ENCODE data around the gene NTMT1. TPM values are rescaled to one million over a fixed set of nuclear protein-coding genes. Genes with fewer than 3 reads are reported as not detected.
"Not testable (repeated sequence)": the region's sequence is repeated elsewhere in the genome, so short reads cannot be mapped to it uniquely, and the experiment has no call there.

The NTMT1 gene
- total RNA-seq, 1 donor: 18.9 TPM

GRCh38 chr9:129649726-129650679 lies 24.0 kb downstream of the NTMT1 start:
- DNase-seq (ENCODE audit: low read depth in 2 of 3, low spot score in 2 of 3): no peak

DNA sequence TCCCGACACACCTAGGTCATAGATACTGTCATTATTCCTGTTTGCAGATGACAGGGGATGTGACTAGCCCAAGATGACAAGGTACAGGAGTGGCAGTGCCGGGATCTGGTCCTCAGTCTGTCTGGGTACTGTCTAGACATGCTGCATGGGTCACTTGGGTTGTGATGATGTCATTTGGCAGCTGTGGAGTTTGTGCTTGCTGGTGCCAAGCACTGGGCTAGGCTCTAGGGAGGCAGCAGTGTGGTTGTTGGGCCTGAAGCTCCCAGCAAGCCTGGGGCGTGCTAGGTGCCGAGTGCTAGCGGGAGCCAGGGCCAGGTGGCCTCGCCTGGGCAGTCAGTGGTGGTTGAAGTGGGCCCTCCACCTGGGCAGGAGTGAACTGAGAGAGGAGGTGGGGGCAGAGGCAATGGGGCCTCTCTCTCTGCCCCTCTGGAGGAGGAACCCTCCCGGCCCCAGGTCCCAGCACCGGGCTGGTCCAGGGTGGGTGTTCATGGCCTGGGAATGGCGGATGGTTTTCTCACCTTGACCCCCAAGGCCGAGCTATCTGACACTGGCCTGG lies 24.8 kb downstream of the NTMT1 start:
- no peak for DNase-seq (ENCODE audit: low read depth in 2 of 3, low spot score in 2 of 3)

- no peak for DNase-seq (ENCODE audit: low read depth in 2 of 3, low spot score in 2 of 3)
These were observed 28.0 kb downstream of the NTMT1 start for GRCh38 chr9:129653823-129654553.

GRCh38 chr9:129654554-129655040 lies 28.6 kb downstream of the NTMT1 start:
- DNase-seq (ENCODE audit: low read depth in 2 of 3, low spot score in 2 of 3): no peak

DNA sequence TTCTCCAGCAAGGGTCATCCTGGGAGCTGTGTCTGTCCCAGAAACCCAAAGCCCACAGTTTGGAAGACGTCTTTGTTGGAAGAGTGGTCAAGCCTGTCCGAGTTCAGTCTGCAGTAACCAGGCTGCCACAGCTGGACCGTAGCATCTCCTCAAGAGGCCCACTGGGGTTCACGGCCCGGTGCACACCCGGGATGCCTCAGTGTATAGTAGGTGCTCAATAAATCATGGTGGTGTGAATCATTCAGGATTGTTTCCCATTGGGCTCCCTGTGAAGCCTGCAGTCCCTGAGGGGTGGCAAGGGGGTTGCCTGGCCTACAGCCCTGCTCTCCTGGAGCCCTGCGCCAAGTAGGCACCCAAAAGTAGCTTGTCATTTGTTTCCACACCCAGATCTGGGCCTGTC lies 29.2 kb downstream of the NTMT1 start:
- DNase-seq (ENCODE audit: low read depth in 2 of 3, low spot score in 2 of 3): no peak

GRCh38 chr9:129655696-129656095 lies 29.7 kb downstream of the NTMT1 start:
- no peak for DNase-seq (ENCODE audit: low read depth in 2 of 3, low spot score in 2 of 3)

DNA sequence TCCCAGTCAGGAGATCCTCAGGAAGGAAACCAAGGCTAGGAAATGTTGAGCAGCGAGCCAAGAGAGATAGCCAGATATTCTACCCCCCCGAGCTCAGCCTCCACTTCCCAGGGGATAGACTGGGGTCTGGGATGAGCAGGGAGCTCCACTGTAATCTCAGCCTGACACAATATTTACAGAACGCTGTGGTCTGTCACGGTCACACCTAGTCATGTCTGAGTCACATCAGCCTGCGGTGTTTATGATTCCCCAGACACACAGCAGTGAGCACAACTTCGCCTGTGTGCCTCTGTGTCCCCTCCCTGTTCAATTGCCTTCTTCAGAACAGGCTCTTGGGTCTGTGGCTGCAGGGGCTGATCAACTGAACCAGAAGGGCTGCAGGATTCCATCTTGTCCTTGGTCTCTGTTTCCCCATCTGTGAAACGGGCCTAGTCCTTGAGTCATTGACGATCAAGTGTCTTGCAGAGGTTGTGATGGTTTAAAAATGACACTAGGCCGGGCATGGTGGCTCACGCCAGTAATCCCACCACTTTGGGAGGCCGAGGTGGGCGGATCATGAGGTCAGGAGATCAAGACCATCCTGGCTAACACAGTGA lies 30.9 kb downstream of the NTMT1 start:
- no peak for DNase-seq (ENCODE audit: low read depth in 2 of 3, low spot score in 2 of 3)

GRCh38 chr9:129661029-129661428 lies 35.1 kb downstream of the NTMT1 start:
- DNase-seq (ENCODE audit: low read depth in 2 of 3, low spot score in 2 of 3): no peak

- DNase-seq (ENCODE audit: low read depth in 2 of 3, low spot score in 2 of 3): not testable (repeated sequence)
These were observed 36.3 kb downstream of the NTMT1 start for GRCh38 chr9:129662239-129662638.

DNA sequence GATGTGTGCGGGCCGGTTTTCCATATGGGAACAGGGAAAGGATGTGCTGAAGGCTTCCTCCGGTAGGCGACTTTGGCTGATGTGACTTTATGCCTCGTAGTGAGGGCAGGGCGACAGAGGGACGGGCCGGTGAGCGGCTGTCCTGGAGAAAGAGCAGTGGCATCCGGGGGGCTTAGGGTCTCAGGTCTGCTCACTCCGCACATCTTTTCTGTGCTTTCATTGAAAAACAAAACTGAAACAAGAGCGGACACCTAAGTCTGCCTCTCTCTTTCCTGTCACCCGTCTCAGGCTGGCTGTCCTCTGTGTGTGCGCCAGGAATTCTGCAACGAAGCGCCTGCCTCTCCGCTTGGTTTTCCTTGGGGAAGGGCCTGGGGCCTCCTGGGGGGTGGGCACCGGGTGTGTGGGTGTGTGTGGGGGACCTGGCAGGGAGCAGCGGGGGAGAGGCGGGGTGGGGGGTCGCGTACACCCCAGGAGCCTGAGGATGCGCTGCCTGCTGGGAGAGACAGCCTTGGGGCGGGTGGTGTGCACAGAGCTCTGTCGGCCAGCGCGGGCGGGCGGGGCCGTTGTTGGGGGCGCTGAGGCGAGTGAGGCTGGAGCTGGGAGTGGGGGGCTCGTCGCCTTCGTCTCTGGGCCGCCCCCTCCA lies 38.9 kb downstream of the NTMT1 start:
- DNase-seq (ENCODE audit: low read depth in 2 of 3, low spot score in 2 of 3): peak in 1 of 3 donors; percentile 27

DNA sequence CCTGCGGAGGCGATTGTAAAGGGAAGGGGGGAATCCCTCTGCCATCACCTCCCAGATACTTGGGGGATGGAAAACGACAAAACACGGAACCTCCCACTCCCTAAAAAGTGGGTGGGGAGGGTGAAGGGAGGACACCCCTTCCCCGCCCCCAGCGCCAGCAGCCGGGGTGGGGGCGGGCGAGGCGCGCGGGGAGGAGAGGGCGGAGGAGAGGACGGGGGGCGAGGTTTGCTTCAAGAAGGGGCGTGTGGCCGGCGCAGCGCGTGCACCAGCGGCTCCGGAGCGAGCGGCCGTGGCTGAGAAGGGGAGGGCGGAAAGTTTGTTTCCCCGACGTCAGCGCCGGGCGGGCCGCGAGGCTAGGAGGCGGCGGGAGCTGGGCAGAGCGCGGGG lies 39.4 kb downstream of the NTMT1 start, which contains the start of gene PRRX2:
PRRX2 (plus strand) TSS at position 259 of the 387 bp plus-strand sequence. CDS start 221 bp downstream, outside the sequence.
- peak in 1 of 3 donors; percentile 47 for DNase-seq (ENCODE audit: low read depth in 2 of 3, low spot score in 2 of 3)

- DNase-seq (ENCODE audit: low read depth in 2 of 3, low spot score in 2 of 3): no peak
These were observed 40.0 kb downstream of the NTMT1 start for GRCh38 chr9:129665814-129666520.

GRCh38 chr9:129666575-129666974 lies 40.6 kb downstream of the NTMT1 start:
- DNase-seq (ENCODE audit: low read depth in 2 of 3, low spot score in 2 of 3): no peak

DNA sequence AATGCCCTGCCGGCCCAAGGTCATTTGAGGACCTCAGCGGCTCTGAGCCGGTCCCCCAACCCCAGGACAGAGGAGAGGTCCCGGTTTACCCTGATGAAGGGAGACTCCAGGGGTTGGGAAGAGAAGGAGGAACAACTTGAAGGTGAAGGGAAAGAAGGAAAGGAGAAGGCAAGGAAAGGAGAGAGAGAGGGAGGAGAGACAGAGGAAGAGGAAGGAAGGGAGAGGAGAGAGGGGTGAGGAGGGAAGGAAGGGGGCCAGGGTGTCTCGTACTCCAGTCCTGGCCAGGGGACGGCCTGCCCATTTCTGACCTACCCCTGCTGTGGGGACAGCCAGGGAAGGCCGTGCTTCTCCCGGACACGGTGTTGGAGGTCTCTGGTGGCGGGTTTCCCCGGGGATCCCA lies 41.4 kb downstream of the NTMT1 start:
- no peak for DNase-seq (ENCODE audit: low read depth in 2 of 3, low spot score in 2 of 3)

DNA sequence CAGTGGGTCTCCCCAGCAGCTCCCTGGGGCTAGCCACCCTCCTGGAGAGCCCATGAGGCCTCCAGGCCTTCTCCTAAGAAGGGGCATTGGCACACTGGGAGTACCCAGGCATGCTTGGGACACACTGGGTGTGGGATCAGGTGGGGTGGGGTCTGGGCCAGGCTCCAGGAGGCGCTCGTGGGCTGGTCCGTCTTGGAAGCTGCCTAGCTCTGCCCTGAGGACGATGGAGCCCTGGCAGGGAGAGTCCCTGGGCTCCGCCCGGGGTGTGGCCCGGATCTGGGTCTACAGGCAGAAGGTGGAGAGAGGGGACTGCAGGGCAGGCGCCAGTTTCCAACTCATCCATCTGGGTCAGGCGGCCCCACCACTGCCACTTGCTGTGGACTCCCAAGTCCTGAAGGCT lies 41.9 kb downstream of the NTMT1 start:
- no peak for DNase-seq (ENCODE audit: low read depth in 2 of 3, low spot score in 2 of 3)

GRCh38 chr9:129669141-129669718 lies 43.3 kb downstream of the NTMT1 start:
- DNase-seq (ENCODE audit: low read depth in 2 of 3, low spot score in 2 of 3): peak in 2 of 3 donors; percentile 18 to 24

DNA sequence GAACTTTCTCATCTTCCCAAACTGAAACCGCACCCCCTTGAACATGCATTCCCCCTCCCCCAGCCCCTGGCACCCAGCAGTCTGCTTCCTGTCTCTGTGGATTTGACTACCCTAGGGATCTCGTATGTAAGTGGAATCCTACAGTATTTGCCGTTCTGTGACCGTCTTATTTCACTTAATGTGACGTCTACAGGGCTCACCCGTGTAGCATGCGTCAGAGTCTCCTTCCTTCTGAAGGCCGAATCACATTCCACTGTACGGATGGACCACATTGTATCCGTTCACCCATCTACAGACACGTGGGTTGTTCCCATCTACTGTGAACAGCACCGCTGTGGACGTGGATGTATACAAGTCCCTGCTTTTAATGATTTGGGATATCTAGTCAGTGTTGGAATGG lies 44.0 kb downstream of the NTMT1 start:
- no peak for DNase-seq (ENCODE audit: low read depth in 2 of 3, low spot score in 2 of 3)

DNA sequence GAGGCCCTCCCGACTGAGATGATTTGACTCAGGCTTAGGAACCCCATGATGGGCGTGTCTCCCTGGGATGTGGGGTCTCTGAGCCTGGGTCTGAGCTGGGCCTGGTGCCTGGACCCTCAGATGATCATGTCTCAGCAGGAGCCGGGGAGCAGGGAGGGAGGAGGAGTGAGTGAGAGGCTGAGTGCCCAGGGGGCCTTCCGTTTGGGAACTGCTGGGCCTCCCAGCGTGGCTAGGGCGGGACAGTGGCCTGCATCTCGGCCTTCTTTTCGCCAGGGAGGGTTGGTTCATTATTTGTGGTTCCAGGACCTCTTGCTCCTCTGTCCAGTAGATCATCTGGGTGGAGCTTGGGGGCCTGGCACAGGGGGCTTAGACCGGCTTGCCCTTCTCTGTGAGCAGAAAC lies 45.1 kb downstream of the NTMT1 start:
- DNase-seq (ENCODE audit: low read depth in 2 of 3, low spot score in 2 of 3): no peak

DNA sequence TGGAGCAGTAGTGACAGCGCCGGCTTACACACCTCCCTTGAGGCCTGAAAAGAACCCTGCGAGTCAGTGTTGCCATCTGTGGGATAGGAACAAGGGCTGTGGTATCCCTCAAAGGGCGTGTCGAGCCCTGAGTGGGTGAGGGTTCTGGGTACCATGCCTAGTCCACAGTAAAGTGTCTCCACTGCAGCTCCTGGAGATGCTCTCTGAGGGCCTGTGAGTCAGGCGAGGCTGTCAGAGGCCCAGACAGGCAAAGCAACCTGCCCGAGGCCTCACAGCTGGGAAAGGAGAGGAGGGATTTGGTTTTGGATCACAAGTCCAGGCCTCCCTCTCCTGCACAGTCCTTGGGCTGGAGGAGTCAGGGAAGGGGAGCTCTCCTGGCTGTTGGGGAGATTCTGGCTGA lies 45.6 kb downstream of the NTMT1 start:
- no peak for DNase-seq (ENCODE audit: low read depth in 2 of 3, low spot score in 2 of 3)
